ENCODE measurements around the gene RERE. TPM values are rescaled to one million over a fixed set of nuclear protein-coding genes. Genes with fewer than 3 reads are reported as not detected.

The RERE gene
- total RNA-seq, 2 experiments from 2014 or later: 45.8 to 57.1 TPM

- no peak for TF ChIP-seq CTCF (IDR thresholded peaks at IDR 0.05)
- intact Hi-C loops (cut with micrococcal nuclease): no loop called here
- Mint-ChIP-seq H3K9me3 (no peaks in the 10 kb centered on the region), H3K27me3 (no peaks in the 10 kb centered on the region), H3K27ac (no peak overlapping the region), H3K4me3 (no peak overlapping the region), H3K36me3 (ENCODE audit: low read depth) (peaks cover 7% of the 10 kb centered on the region), H3K4me1 (ENCODE audit: low read depth) (no peaks in the 10 kb centered on the region)
- DNase-seq (no peak), ATAC-seq (no peak)
- CTCF ChIA-PET: interaction anchor here (1.4 kb wide), 2 partner anchors 337 to 339 kb away, joined by 3 to 5 read pairs; no protein-coding TSS in a partner anchor
- POLR2A ChIA-PET: no interaction called here
Measured at GRCh38 chr1:8354038-8354437, 463.4 kb downstream of the RERE start.

GRCh38 chr1:8352886-8353785 is 464.3 kb downstream of the RERE start:
- peak overlapping the region; percentile 18 for H3K27ac Mint-ChIP-seq

GRCh38 chr1:8352471-8352845 is 465.0 kb downstream of the RERE start:
- H3K27me3 Mint-ChIP-seq: peaks cover 1% of the 10 kb centered on the region
- no peak for ATAC-seq
- H3K27ac Mint-ChIP-seq: peak overlapping the region; percentile 18
- H3K4me3 Mint-ChIP-seq: no peak overlapping the region
- POLR2A ChIA-PET: no interaction called here
- H3K36me3 Mint-ChIP-seq (ENCODE audit: low read depth): no peaks in the 10 kb centered on the region
- DNase-seq: no peak
- intact Hi-C loops (cut with micrococcal nuclease): no loop called here
- CTCF ChIA-PET: interaction anchor here (0.6 to 8.0 kb wide), 5 partner anchors 14 to 337 kb away, joined by 3 to 120 read pairs (median 4); no protein-coding TSS in a partner anchor
- H3K4me1 Mint-ChIP-seq (ENCODE audit: low read depth): no peaks in the 10 kb centered on the region
- no peak for TF ChIP-seq CTCF (IDR thresholded peaks at IDR 0.05)
- H3K9me3 Mint-ChIP-seq: no peaks in the 10 kb centered on the region

More at GRCh38 chr1:8352886-8353785, 464.3 kb downstream of the RERE start:
- Mint-ChIP-seq H3K9me3 (no peaks in the 10 kb centered on the region), H3K27me3 (peaks cover 1% of the 10 kb centered on the region), H3K36me3 (ENCODE audit: low read depth) (peaks cover 3% of the 10 kb centered on the region), H3K4me1 (ENCODE audit: low read depth) (no peaks in the 10 kb centered on the region), H3K4me3 (no peak overlapping the region)
- ChIA-PET POLR2A (no interaction called here), CTCF (interaction anchor here (0.6 to 8.0 kb wide), 3 partner anchors 24 to 338 kb away, joined by 3 to 120 read pairs (median 5); no protein-coding TSS in a partner anchor)
- no peak for TF ChIP-seq CTCF (IDR thresholded peaks at IDR 0.05)
- intact Hi-C loops (cut with micrococcal nuclease): no loop called here
- ATAC-seq: no peak
- DNase-seq: no peak

GRCh38 chr1:8351693-8352470 is 465.6 kb downstream of the RERE start:
- DNase-seq (peak; percentile 31), ATAC-seq (peak; percentile 66)
- peaks cover 1% of the 10 kb centered on the region for H3K27me3 Mint-ChIP-seq
- no peak overlapping the region for H3K27ac Mint-ChIP-seq
- H3K4me3 Mint-ChIP-seq: no peak overlapping the region
- no peaks in the 10 kb centered on the region for H3K36me3 Mint-ChIP-seq (ENCODE audit: low read depth)
- intact Hi-C loops (cut with micrococcal nuclease): no loop called here
- ChIA-PET CTCF (interaction anchor here (0.7 to 8.0 kb wide), 6 partner anchors 15 to 376 kb away, joined by 3 to 120 read pairs (median 4); no protein-coding TSS in a partner anchor), POLR2A (interaction anchor here (0.7 kb wide), 1 partner anchor 211 kb away, joined by 3 read pairs; no protein-coding TSS in a partner anchor)
- H3K9me3 Mint-ChIP-seq: no peaks in the 10 kb centered on the region
- no peaks in the 10 kb centered on the region for H3K4me1 Mint-ChIP-seq (ENCODE audit: low read depth)
- TF ChIP-seq CTCF (IDR thresholded peaks at IDR 0.05): peak; percentile 65
